SW 1271 (cell line): ENCODE results near the gene GNPDA1.

Experiments used
- DNase-seq, 2 experiments: peaks; one replicate each; lab custom pipeline; 2025; lab: John Stamatoyannopoulos, UW

Gene GNPDA1

DNA sequence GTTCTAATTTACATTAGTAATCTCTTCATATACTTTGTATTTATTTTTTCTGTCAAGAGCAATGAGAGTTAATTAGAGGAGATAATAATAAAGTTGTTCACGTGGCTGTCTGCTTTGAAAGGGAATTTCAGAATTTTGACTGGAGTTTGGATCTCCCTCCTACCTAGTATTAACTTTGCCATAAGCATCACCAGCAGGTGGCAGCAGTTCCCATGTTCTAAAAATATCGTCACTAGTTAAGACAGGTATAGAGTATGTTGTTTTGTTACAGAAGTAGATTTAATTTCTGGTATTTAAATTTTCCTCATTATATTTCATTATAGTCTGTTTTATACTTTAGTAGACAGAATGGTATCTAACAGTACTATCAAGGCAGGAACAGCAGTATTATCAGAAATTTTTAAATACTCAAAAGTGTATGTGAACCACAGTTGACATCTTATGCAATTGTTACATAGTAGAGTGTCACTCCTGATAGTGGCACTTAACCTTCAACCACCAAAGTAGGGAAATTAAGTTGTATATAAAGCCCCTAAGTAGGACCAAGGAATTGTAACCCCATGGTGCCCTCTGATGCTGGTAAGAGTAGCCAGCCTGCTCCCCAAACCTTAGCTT, 20.4 kb downstream of the GNPDA1 start:
- DNase-seq: peak; percentile 36 to 67

DNA sequence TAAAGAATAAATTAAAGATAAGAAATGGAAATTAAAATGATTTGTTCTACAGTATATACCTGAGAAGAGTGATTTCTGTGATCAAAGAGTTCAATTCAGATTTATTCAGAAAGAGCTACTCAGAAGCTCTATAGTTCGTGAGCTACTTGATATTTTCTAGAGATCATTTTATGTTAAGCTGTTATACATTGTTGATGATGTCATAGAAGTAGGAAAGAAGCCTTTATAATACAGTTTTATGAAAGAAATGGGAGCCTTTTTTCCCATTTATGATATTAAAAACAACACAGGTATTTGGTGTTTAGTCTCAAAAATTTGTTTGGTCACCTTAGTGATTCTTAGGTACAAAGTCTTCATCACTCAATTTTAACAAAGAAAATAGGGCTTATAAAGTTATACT, 23.1 kb downstream of the GNPDA1 start:
- DNase-seq: no peak

DNA sequence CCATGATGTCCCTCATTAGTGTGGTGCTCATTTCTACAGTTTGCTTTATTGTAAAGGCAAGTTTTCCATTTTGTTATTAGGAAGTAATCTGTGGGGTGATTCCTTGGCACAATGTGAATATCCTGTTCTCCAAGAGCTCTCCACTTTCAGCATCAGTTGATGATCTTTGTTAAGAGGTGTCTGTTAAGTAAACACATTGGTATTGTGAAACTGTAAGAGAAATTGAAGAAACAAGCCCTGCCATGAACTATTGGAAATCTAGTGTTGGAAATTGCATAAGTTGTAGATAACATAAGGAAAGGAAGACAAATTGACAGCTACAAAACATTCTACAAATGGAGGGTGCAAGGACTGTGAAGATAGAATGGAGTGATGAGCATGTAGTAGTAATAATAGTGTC, 26.8 kb downstream of the GNPDA1 start:
- no peak for DNase-seq

DNA sequence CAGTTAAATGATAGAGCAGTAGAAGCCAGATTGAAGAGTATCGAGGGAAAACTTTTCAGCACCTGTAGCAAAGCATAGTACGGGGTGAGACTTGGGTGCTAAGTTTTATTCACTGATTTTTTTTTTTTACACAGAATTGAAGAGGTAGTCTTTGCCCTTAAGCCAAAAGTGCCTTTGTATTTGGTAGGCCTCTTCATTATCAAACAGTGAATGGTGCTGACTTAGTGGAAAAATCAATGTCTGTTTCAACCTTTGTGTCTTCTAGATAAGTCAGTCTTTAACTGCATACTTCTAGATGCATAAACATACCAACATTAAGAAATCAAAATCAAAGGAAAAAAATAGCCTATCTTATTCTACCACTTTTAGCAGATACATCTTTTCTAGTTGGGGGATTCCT, 30.2 kb downstream of the GNPDA1 start:
- no peak for DNase-seq

DNA sequence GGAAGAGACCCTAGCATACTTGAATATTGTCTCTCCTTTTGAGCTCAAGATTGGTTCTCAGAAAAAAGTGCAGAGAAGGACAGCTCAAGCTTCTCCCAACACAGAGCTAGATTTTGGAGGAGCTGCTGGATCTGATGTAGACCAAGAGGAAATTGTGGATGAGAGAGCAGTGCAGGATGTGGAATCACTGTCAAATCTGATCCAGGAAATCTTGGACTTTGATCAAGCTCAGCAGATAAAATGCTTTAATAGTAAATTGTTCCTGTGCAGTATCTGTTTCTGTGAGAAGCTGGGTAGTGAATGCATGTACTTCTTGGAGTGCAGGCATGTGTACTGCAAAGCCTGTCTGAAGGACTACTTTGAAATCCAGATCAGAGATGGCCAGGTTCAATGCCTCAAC, 34.4 kb downstream of the GNPDA1 start:
- no peak for DNase-seq

DNA sequence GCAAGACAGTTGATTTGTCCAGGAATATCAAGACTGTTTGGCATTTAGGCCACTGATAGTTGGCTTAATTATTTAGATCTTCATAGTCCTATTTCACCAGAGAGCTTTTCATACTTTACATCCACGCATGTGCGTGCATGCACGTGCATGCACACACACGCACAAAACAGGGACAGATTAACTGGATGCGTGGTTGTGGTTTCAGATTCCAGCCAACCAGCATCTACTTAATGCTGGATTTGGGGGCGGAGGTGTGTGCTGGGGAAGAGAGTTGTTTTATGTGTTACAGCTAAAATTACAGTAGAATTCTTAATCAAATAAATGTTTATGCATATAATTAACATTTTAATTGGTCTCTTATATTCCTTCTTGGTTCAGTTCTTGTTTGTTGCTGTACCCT, 36.7 kb downstream of the GNPDA1 start:
- DNase-seq: no peak

DNA sequence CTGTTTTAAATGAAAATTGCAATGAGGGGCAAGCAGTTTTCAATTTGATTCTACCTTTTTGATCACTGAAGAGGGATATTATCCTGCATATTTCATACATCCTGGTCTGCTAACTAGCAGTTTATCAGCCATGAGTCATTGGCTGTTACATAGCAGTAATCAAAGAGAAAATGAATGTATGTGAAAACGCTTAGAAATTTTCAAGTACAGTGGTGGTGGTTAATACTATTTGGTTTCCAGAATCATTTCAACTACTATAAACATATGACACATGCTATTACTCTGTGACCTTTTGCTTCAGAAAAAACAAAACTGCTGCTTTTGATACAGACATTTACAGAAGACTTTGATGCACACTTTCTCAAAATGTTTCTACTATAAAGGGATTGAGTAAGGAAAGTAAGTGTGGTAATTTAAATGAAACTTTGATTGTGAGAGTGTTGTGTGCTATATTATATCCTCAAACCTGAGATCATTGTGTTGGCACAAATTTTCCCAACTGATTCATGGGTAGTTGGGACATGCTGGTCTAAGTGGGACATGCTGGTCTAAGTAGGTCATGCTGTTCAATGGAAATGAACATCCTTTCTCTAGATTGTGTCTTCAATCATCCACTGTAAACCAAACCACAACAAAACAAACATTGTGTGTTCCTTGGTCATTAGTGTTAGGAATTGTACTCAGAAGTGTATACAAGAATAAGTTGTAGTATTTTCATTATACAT, 38.8 kb downstream of the GNPDA1 start:
- no peak for DNase-seq

DNA sequence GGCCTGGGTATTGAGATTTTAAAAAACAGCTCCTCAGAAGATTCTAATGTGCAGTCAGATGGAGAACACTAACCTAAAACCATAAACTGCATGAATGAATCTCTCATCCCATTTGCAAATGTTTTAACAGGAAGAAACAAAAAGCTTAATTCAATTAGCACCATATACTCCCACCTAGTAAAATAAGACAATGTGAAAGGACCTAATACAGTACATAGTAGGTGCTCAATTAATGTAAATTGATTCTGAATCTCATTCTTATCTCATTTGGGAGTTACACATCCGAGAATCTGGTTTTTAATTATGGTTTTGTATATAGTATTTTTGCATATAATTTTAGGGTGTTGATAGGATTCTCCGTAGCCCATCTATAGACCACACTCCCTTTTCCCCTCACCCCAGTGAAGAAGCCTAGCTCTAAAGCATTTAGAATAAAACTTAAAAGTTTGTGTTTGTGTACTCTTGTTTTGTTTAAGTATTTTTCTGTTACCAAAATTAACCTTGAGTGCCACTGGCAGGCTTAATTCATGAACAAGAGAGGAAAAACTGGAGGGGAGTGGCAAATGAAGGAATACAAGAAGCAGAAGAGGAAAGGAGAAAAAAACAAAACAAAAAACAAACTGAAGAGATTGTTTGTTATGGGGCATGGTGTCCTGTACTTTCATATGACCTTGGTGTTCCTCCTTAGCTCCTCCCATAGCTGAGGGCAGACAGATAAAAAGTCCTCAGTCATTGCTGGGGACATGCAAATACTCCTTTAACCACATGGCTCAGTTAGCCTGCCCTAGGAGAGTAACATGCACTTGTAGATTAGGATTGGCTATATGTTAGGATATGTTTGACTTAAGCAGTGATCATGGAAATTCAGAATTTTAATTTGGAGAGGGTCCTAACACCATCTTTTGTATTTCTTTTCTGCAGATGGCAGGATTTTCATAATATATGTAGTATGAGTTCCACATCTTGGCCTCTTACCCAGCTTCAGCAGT, 42.8 kb downstream of the GNPDA1 start:
- DNase-seq: peak in 1 of 2 experiments; percentile 44

DNA sequence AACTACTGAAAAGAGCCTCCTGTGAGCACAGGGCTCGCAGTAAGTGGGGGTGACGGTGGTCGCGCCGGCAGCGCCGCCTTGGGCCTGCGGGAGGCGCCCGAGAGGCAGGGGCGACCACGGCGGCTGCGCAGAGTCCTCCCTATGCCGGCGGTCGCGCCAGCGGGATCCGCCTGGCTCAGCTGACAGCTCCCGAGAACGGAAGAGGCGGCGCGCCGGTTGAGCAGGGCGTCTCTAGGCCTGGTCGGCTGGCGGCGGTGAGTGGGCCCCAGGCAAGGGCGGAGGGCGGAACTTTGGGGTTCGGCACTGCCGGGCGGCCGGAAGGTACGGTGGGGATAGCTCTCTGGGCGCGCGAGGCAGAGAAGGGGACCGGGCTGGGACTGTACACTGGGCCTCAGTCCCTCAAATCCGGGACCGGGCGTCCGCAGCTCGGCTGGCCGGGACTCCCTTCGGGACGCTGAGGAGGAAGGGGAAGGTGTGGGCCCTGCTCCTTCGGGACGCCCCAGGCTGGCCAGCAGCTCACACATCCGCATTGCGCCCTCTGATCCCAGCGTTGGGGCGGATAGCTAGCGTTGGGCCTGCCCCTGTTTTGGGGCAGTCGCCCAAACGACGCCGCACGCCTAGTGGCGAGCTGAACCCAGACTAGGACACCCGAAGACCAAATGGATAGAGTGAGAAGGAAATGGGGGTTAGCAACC, 43.8 kb downstream of the GNPDA1 start, which contains the start of gene RNF14:
TSS of gene RNF14 (plus strand) at position 192 of the 695 bp plus-strand sequence. CDS start 4,484 bp downstream, outside the sequence.
- DNase-seq: peak; percentile 85 to 95

DNA sequence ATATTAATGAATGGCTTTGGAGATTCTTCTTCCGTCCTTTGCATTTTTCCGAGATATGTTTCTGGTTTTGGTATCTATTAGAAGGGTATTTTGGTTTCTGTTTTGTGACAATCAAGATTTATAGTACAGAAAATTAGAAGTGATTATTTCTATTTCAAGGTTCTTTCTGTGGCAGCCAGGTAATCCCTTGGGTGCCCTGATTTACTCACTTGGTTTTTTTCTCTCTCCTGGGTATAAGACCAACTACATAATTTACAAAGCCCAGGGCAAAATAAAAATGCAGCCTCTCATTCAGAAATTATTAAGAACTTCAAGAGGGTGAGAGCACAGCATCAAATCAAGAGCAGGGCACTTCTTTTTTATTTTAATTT, 45.9 kb downstream of the GNPDA1 start:
- no peak for DNase-seq

DNA sequence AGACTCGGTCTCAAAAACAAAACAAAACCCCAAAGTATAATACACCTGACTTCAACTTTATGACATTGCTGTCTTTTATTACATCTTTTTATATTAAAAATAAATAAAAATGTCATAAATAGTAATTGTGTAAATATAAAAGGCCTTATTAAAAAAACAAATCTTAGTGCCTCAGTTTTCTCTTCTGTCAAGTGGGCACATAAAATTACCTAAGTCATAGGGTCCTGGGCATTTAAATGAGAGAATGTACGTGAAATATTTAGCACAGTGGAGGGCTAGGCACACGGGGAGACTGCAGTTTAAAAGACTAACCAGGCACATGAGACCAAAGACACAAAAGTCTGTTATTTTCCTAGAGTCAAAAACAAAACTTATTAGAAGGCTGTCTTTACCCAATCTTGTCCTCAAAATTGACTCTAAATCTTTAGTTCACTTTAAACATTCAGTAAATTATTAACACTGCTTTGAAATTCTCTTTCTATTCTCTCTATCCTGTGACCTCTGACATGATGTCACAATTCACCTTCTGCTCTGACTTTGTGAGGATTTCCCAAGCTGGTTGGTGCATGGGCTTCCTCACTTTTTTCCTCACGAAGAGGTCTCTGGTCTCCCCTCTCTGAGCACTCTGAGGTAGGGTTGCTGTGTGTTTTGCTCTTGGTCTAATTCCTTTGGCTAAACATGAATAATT, 46.4 kb downstream of the GNPDA1 start:
- DNase-seq: no peak

DNA sequence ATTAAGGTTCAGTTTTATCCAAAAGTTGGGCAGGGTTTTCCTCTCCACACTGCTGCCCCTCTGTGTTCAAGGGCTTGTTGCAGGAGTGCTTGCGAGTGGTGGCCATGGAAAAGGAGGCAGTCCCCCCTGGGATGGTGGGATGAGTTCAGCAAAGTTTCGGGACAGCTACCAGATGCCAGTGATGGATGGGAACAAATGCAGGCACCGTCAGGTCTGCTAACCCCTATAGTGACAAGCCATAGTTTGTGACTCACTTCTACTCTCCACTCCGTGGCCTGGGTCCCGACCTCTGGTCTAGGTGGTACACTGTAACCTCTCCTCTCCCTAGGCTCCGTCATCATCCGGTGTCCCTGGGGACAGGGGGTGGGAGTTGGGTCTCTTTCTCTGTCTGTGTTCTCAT, 47.8 kb downstream of the GNPDA1 start:
- no peak for DNase-seq

DNA sequence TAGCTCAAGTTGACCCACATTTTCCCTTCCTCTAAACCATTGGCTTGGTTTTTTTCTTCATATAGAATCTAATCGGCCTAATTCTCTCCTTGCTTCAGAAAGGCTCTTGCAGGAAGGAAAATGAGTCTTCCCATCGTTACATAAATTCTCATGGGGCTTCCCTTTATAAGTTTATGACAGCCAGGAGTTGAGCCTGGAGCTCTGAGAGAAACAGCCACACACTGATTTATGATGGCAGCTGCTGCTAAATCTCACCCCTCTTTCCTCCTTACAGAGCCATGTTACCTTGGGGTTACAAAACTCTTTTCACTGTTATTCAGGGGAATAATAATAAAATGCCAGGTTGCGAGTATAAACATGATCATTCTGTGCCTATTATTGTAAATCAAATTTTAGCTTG, 49.1 kb downstream of the GNPDA1 start:
- DNase-seq: no peak

DNA sequence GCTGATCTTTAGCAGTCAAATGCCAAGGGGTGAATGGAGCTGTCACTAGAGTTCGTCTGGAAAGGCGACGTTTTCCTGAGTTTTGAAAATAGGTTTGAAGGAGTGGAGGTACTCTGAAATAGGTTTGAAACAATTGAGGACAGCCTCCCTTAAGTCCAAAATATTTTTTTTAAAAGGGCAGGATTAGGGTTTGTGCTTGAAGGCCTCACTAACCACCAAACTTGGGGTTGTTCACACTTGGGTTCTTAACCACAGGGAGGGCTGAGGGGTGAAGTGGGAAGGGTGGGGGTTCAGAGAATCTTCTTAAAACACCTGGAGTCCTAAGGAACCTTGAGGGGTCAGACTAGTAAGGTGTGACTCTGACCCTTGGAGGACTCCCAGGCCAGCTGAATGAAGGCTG, 51.4 kb downstream of the GNPDA1 start:
- DNase-seq: no peak

DNA sequence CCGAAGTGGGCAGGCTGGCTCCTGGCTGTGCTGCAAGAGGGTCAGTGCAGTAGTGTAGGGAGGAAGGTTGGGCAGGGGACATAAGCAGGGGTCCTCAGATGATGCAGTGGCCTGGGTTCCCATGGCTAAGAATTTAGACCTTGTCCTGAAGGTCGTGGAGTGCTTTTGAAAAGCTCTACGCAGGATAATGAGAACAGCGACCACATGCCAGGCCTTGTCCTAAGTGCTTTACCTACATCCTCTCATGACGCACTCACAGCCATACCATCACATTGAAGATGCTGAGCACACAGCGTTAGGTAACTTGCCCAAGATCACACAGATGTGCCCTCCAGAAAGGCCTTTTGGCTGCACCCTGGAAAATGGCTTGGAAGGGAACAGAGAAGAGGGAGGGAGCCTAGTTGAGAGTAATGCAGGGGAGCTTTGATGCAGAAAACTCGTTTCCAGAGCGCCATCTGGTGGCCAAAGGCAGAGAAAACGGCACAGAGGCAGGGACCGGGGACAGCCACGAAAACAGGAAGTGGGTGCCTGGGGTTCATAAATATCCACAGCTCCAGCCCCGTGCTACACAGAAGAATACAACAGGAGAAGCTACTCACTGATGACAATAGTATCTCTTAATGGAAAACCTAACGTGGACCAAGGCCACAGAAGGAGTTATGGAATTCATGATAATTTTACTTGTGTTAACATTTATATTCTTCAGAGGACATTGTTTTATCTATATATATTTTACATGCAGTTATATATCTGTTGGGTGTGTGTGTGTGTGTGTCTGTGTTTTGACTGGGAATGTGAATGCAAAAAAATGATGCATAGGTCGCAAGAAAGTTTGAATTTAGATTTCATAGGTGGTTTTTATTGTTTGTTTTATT, 52.1 kb downstream of the GNPDA1 start:
- DNase-seq: peak; percentile 58 to 84

DNA sequence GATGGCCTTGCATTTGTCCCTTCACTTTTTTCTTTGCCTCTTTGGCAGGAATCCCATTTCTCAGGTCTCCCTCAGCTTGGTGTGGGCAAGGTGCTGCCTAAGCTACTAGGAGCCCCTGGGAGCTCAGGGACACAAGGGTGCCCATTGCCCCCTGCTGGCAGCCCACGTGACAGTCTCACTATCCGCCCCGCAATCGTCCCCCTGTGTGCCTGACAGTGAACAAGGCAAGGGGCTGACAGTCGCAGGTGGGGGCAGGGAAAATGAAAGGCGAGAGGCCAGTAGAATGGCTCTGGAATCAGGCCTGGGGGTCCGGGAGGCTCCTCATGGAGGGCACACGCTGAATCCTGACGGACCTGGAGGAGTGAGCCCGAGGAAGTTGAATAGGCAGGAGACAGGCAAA, 52.8 kb downstream of the GNPDA1 start:
- no peak for DNase-seq

DNA sequence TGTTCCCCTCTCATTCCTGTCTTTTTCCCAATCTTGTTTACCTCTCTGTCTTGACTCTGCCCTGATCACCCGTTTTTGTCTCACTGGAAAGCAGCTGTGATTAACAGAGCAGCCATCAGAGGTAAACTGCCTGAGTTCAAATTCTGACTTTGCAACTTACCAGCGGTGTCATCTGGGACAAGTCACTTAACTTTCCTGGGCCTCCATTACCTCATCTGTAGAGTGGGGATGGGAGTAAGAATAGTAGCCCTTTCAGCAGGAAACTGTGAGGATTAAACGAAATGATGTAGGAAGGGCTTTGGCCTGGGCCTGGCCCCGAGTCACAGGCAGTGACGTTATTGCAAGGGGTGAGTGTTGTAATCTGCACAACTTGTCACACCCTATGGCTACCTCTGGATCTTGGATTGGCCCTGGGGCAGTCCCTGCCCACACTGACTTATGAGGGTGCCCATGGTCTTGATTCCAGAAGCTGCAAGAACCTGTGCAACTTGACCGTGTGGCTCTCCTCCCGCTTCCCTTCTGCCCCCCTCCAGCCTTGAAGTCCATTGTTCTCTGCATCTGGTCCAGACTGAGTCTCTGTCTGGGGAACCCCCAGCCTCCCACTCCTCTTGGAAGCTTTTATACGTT, 54.2 kb downstream of the GNPDA1 start:
- DNase-seq: no peak

DNA sequence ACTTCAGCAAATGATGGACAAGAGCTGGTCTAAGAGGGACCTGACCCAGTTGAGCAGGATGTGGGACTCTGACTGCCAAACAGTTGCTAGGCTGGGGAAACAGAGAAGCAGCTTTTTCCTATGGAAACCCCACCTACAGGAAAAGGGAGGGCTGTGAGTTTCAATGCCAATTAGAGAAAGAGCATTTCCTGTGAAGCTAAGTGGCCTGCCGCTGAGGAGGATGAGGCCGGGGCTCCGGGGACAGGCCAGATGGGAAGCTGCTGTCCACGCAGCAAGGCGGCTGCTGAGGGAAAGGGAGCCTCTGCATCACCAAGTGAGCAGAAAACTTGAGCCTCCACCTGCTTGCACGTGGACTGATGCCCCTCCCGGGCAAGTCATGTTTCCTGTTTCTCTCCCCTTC, 54.7 kb downstream of the GNPDA1 start, which contains the start of gene PCDH12:
TSS of gene PCDH12 (minus strand) at position 90 of the 400 bp plus-strand sequence. CDS start 351 bp downstream, outside the sequence.
- DNase-seq: no peak

DNA sequence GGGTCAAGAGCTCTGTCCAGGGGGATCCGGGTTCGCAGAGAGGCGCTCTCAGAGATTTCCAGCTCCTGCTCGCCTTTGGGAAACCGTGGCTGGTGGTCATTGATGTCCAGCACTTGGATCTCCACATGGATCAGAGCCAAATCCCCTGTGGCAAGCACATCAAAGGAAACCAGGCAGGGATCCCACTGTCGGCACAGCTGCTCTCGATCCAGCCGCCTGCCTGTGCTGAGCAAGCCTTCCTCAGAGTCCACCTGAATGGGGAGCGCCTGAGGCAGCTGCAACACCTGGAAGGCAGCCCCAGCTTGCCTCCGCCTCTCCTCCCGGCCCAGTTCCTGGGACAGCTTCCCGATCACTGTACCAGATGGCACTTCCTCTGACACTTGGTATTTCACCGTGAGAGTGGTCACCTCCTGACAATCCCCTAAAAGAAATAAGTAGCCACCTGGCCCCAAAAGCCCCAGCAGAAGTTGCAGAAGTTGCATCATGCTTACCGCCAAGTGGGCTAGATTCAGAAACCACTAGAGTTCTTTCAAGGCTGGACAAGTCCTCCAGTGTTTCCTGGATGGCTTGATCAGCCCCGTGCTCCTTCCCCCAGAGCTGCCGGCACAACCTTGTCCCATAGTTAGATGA, 55.3 kb downstream of the GNPDA1 start:
- no peak for DNase-seq
